ENCODE results near the gene RNF141. TPM values are rescaled to one million over a fixed set of nuclear protein-coding genes. Genes with fewer than 3 reads are reported as not detected.

Gene RNF141
- total and polyA plus RNA-seq, 2 donors (not counting 3 experiments of a cell fraction or from before 2014, with no cell fraction given): 9.4 to 32.4 TPM

- H3K27me3 ChIP-seq (ENCODE audit: control insufficient read depth in 2 of 2, insufficient read depth in 2 of 2, low read length in 2 of 2): no peaks in the 10 kb centered on the region
- CTCF ChIA-PET: interaction anchor here (0.7 to 1.9 kb wide), 8 partner anchors 9 to 229 kb away, joined by 3 to 8 read pairs (median 4); partner anchors contain the start of gene RNF141
- H4K20me1 ChIP-seq (replicated peaks; ENCODE audit: control insufficient read depth, extremely low read depth, insufficient read depth, low read length): no peaks in the 10 kb centered on the region
- H3K79me2 ChIP-seq (ENCODE audit: control insufficient read depth, insufficient read depth, low read length): no peaks in the 10 kb centered on the region
- H3K4me1 ChIP-seq (ENCODE audit: control insufficient read depth, extremely low read depth, insufficient read depth, low read length): peaks cover 19% of the 10 kb centered on the region
- peak overlapping the region; percentile 71 for H3K27ac ChIP-seq (ENCODE audit: insufficient read depth, low read depth, low read length)
- H3K36me3 ChIP-seq (ENCODE audit: control insufficient read depth in 2 of 2, extremely low read depth in 1 of 2, insufficient read depth in 2 of 2, low read length in 2 of 2): no peaks in the 10 kb centered on the region
- peak overlapping the region; percentile 43 for H3K4me2 ChIP-seq (ENCODE audit: insufficient read depth, low read length)
- dilution Hi-C loops (cut with MboI; ENCODE audit: extremely low pct_ligation_motif_present, low sequenced_read_pairs) (no loop called here), intact Hi-C loops (cut with micrococcal nuclease) (no loop called here)
- TF ChIP-seq EZH2 (IDR thresholded peaks at IDR 0.05; ENCODE audit: borderline replicate concordance, low read depth, low read length, severe bottlenecking) (no peak), POLR2AphosphoS5 (IDR thresholded peaks at IDR 0.05; ENCODE audit: insufficient read depth, low read depth, low read length) (peak; percentile 1), JUN (IDR thresholded peaks at IDR 0.05; ENCODE audit: borderline replicate concordance, insufficient read depth, insufficient read length, low read depth) (no peak)
- H2AFZ ChIP-seq (ENCODE audit: low read depth, low read length): peak overlapping the region; percentile 21
- H3K9me1 ChIP-seq (replicated peaks; ENCODE audit: control insufficient read depth, extremely low read depth, insufficient read depth, low read length): no peaks in the 10 kb centered on the region
- no peaks in the 10 kb centered on the region for H3K9me3 ChIP-seq (replicated peaks; ENCODE audit: control insufficient read depth, insufficient read depth, low read length)
- BruUV-seq (replicated peaks): TSS peak; percentile 92
- POLR2A ChIA-PET: no interaction called here
- no peak for FAIRE-seq
- H3K4me3 ChIP-seq (replicated peaks in 1 of 3; ENCODE audit: insufficient read depth in 1 of 3, low read depth in 1 of 3, low read length in 3 of 3): no peak overlapping the region
- DNase-seq (ENCODE audit: low read depth, low spot score): no peak
- H3K9ac ChIP-seq (replicated peaks; ENCODE audit: extremely low read depth, insufficient read depth, low read length): no peak overlapping the region
Measured at GRCh38 chr11:10506008-10506370, 35.0 kb downstream of the RNF141 start.

- Histone ChIP-seq H3K4me1 (ENCODE audit: control insufficient read depth, extremely low read depth, insufficient read depth, low read length) (peaks cover 19% of the 10 kb centered on the region), H3K9me3 (replicated peaks; ENCODE audit: control insufficient read depth, insufficient read depth, low read length) (no peaks in the 10 kb centered on the region), H2AFZ (ENCODE audit: low read depth, low read length) (peak overlapping the region; percentile 21), H3K79me2 (ENCODE audit: control insufficient read depth, insufficient read depth, low read length) (no peaks in the 10 kb centered on the region), H3K27ac (ENCODE audit: insufficient read depth, low read depth, low read length) (peak overlapping the region; percentile 71), H3K9me1 (replicated peaks; ENCODE audit: control insufficient read depth, extremely low read depth, insufficient read depth, low read length) (no peaks in the 10 kb centered on the region), H3K27me3 (ENCODE audit: control insufficient read depth in 2 of 2, insufficient read depth in 2 of 2, low read length in 2 of 2) (no peaks in the 10 kb centered on the region), H3K9ac (replicated peaks; ENCODE audit: extremely low read depth, insufficient read depth, low read length) (no peak overlapping the region), H3K36me3 (ENCODE audit: control insufficient read depth in 2 of 2, extremely low read depth in 1 of 2, insufficient read depth in 2 of 2, low read length in 2 of 2) (no peaks in the 10 kb centered on the region), H4K20me1 (replicated peaks; ENCODE audit: control insufficient read depth, extremely low read depth, insufficient read depth, low read length) (no peaks in the 10 kb centered on the region), H3K4me3 (replicated peaks in 1 of 3; ENCODE audit: insufficient read depth in 1 of 3, low read depth in 1 of 3, low read length in 3 of 3) (no peak overlapping the region), H3K4me2 (ENCODE audit: insufficient read depth, low read length) (peak overlapping the region; percentile 43)
- DNase-seq (ENCODE audit: low read depth, low spot score) (peak; percentile 65), FAIRE-seq (no peak)
- ChIA-PET CTCF (interaction anchor here (0.7 to 1.9 kb wide), 8 partner anchors 9 to 230 kb away, joined by 3 to 8 read pairs (median 4); partner anchors contain the start of gene RNF141), POLR2A (no interaction called here)
- intact Hi-C loops (cut with micrococcal nuclease) (loop anchor here (1.0 kb wide), 1 partner anchor 15 kb away; no protein-coding TSS in a partner anchor), dilution Hi-C loops (cut with MboI; ENCODE audit: extremely low pct_ligation_motif_present, low sequenced_read_pairs) (no loop called here)
- peak; percentile 26 for TF ChIP-seq POLR2AphosphoS5 (IDR thresholded peaks at IDR 0.05; ENCODE audit: insufficient read depth, low read depth, low read length)
- TF ChIP-seq FOS (IDR thresholded peaks at IDR 0.05; ENCODE audit: borderline replicate concordance, insufficient read depth, low read length): peak; percentile 81
- TF ChIP-seq EZH2 (IDR thresholded peaks at IDR 0.05; ENCODE audit: borderline replicate concordance, low read depth, low read length, severe bottlenecking): no peak
- peak; percentile 24 for TF ChIP-seq POLR2A (IDR thresholded peaks at IDR 0.05; ENCODE audit: low read depth, low read length)
- no peak for TF ChIP-seq CTCF (IDR thresholded peaks at IDR 0.05; ENCODE audit: extremely low read depth in 1 of 2, insufficient read depth in 1 of 2, low read depth in 1 of 2, low read length in 2 of 2)
- TF ChIP-seq GATA2 (IDR thresholded peaks at IDR 0.05; ENCODE audit: insufficient read depth, insufficient read length, low read depth, low read length): peak; percentile 69
- peak; percentile 45 for TF ChIP-seq JUN (IDR thresholded peaks at IDR 0.05; ENCODE audit: borderline replicate concordance, insufficient read depth, insufficient read length, low read depth)
- BruUV-seq (replicated peaks): TSS peak; percentile 95
Measured at GRCh38 chr11:10505278-10506007, 35.5 kb downstream of the RNF141 start.
